ENCODE data around the gene MGARP. TPM values are rescaled to one million over a fixed set of nuclear protein-coding genes. Genes with fewer than 3 reads are reported as not detected.

Gene MGARP
- polyA plus RNA-seq, 4 donors: 0.25 to 0.89 (median 0.35) TPM; not detected in 1

GRCh38 chr4:139301113-139301820, 21.2 kb upstream of the MGARP start, which contains the start of gene NAA15:
Gene NAA15, plus strand, starts transcription at chr4:139301505. Its CDS starts 273 bp downstream, at chr4:139301778.
- DNase-seq: peak; percentile 99
- FAIRE-seq: no peak
- peak within 1 kb of the TSS; percentile 87 to 100 (median 87) for H3K4me3 ChIP-seq (ENCODE audit: low read depth in 1 of 3, low read length in 3 of 3)
- H3K27me3 ChIP-seq (ENCODE audit: control insufficient read depth in 3 of 3, insufficient read depth in 3 of 3, low read length in 3 of 3): no peaks in the 10 kb centered on the region
- H3K9me3 ChIP-seq (ENCODE audit: control insufficient read depth in 2 of 2, insufficient read depth in 1 of 2, low read depth in 1 of 2, low read length in 1 of 2): peaks cover 0 to 3% of the 10 kb centered on the region in 2 donors
- peaks cover 0 to 14% (median 0%) of the 10 kb centered on the region in 3 donors for H3K36me3 ChIP-seq (ENCODE audit: control insufficient read depth in 3 of 3, insufficient read depth in 2 of 3, low read depth in 1 of 3, low read length in 3 of 3)
- WGBS, 3 donors: 0% methylated on average over 60 to 61 of the region's 61 CpGs
- peak within 1 kb of the TSS; percentile 92 to 98 (median 95) for H3K27ac ChIP-seq (ENCODE audit: low read depth in 1 of 3, low read length in 2 of 3)
- H3K4me1 ChIP-seq (ENCODE audit: control insufficient read depth in 3 of 3, insufficient read depth in 2 of 3, low read depth in 1 of 3, low read length in 2 of 3): peaks cover 0 to 4% (median 4%) of the 10 kb centered on the region in 3 donors

GRCh38 chr4:139300431-139301112, 20.5 kb upstream of the MGARP start:
- Histone ChIP-seq H3K27me3 (ENCODE audit: control insufficient read depth in 3 of 3, insufficient read depth in 3 of 3, low read length in 3 of 3) (no peaks in the 10 kb centered on the region), H3K9me3 (ENCODE audit: control insufficient read depth in 2 of 2, insufficient read depth in 1 of 2, low read depth in 1 of 2, low read length in 1 of 2) (peaks cover 0 to 3% of the 10 kb centered on the region in 2 donors), H3K4me3 (ENCODE audit: low read depth in 1 of 3, low read length in 3 of 3) (peak overlapping the region; percentile 42 to 100 (median 87)), H3K4me1 (ENCODE audit: control insufficient read depth in 3 of 3, insufficient read depth in 2 of 3, low read depth in 1 of 3, low read length in 2 of 3) (peaks cover 0 to 6% (median 4%) of the 10 kb centered on the region in 3 donors), H3K36me3 (ENCODE audit: control insufficient read depth in 3 of 3, insufficient read depth in 2 of 3, low read depth in 1 of 3, low read length in 3 of 3) (peaks cover 0 to 10% (median 0%) of the 10 kb centered on the region in 3 donors), H3K27ac (ENCODE audit: low read depth in 1 of 3, low read length in 2 of 3) (peak overlapping the region; percentile 92 to 98 (median 95))
- WGBS, 3 donors: 2 to 9% (median 2%) methylated on average over 16 of the region's 16 CpGs
- DNase-seq (peak; percentile 83 to 84), FAIRE-seq (no peak)

GRCh38 chr4:139299536-139299935, 19.5 kb upstream of the MGARP start:
- Histone ChIP-seq H3K4me3 (ENCODE audit: low read depth in 1 of 3, low read length in 3 of 3) (peak overlapping the region in 1 of 3 donors; percentile 5), H3K9me3 (ENCODE audit: control insufficient read depth in 2 of 2, insufficient read depth in 1 of 2, low read depth in 1 of 2, low read length in 1 of 2) (no peaks in the 10 kb centered on the region), H3K36me3 (ENCODE audit: control insufficient read depth in 3 of 3, insufficient read depth in 2 of 3, low read depth in 1 of 3, low read length in 3 of 3) (peaks cover 0 to 4% (median 0%) of the 10 kb centered on the region in 3 donors), H3K27me3 (ENCODE audit: control insufficient read depth in 3 of 3, insufficient read depth in 3 of 3, low read length in 3 of 3) (no peaks in the 10 kb centered on the region), H3K4me1 (ENCODE audit: control insufficient read depth in 3 of 3, insufficient read depth in 2 of 3, low read depth in 1 of 3, low read length in 2 of 3) (peaks cover 0 to 6% (median 4%) of the 10 kb centered on the region in 3 donors), H3K27ac (ENCODE audit: low read depth in 1 of 3, low read length in 2 of 3) (no peak overlapping the region)
- FAIRE-seq (no peak), DNase-seq (no peak)
- 29 to 55% (median 42%) methylated on average over 1 of the region's 1 CpG for WGBS, 3 donors

GRCh38 chr4:139297001-139297410, 17.0 kb upstream of the MGARP start:
- Histone ChIP-seq H3K27ac (ENCODE audit: low read depth in 1 of 3, low read length in 2 of 3) (no peak overlapping the region), H3K36me3 (ENCODE audit: control insufficient read depth in 3 of 3, insufficient read depth in 2 of 3, low read depth in 1 of 3, low read length in 3 of 3) (peaks cover 0 to 9% (median 2%) of the 10 kb centered on the region in 3 donors), H3K9me3 (ENCODE audit: control insufficient read depth in 2 of 2, insufficient read depth in 1 of 2, low read depth in 1 of 2, low read length in 1 of 2) (no peaks in the 10 kb centered on the region), H3K4me1 (ENCODE audit: control insufficient read depth in 3 of 3, insufficient read depth in 2 of 3, low read depth in 1 of 3, low read length in 2 of 3) (peaks cover 0 to 6% (median 0%) of the 10 kb centered on the region in 3 donors), H3K4me3 (ENCODE audit: low read depth in 1 of 3, low read length in 3 of 3) (no peak overlapping the region), H3K27me3 (ENCODE audit: control insufficient read depth in 3 of 3, insufficient read depth in 3 of 3, low read length in 3 of 3) (no peaks in the 10 kb centered on the region)
- DNase-seq: no peak
- 81 to 88% (median 85%) methylated on average over 2 of the region's 2 CpGs for WGBS, 3 donors
- no peak for FAIRE-seq

- peaks cover 2 to 16% (median 4%) of the 10 kb centered on the region in 3 donors for H3K36me3 ChIP-seq (ENCODE audit: control insufficient read depth in 3 of 3, insufficient read depth in 2 of 3, low read depth in 1 of 3, low read length in 3 of 3)
- peak overlapping the region in 2 of 3 donors; percentile 74 to 87 for H3K4me3 ChIP-seq (ENCODE audit: low read depth in 1 of 3, low read length in 3 of 3)
- FAIRE-seq (no peak), DNase-seq (no peak)
- no peaks in the 10 kb centered on the region for H3K27me3 ChIP-seq (ENCODE audit: control insufficient read depth in 3 of 3, insufficient read depth in 3 of 3, low read length in 3 of 3)
- WGBS, 3 donors: 7 to 19% (median 12%) methylated on average over 6 of the region's 6 CpGs
- peaks cover 0 to 6% (median 0%) of the 10 kb centered on the region in 3 donors for H3K4me1 ChIP-seq (ENCODE audit: control insufficient read depth in 3 of 3, insufficient read depth in 2 of 3, low read depth in 1 of 3, low read length in 2 of 3)
- no peaks in the 10 kb centered on the region for H3K9me3 ChIP-seq (ENCODE audit: control insufficient read depth in 2 of 2, insufficient read depth in 1 of 2, low read depth in 1 of 2, low read length in 1 of 2)
- H3K27ac ChIP-seq (ENCODE audit: low read depth in 1 of 3, low read length in 2 of 3): peak overlapping the region in 1 of 3 donors; percentile 89
Observed at GRCh38 chr4:139295942-139296299, 15.9 kb upstream of the MGARP start.

- H3K9me3 ChIP-seq (ENCODE audit: control insufficient read depth in 2 of 2, insufficient read depth in 1 of 2, low read depth in 1 of 2, low read length in 1 of 2): no peaks in the 10 kb centered on the region
- DNase-seq: peak; percentile 93 to 99
- H3K4me1 ChIP-seq (ENCODE audit: control insufficient read depth in 3 of 3, insufficient read depth in 2 of 3, low read depth in 1 of 3, low read length in 2 of 3): peaks cover 0 to 6% (median 0%) of the 10 kb centered on the region in 3 donors
- FAIRE-seq: no peak
- peaks cover 2 to 20% (median 4%) of the 10 kb centered on the region in 3 donors for H3K36me3 ChIP-seq (ENCODE audit: control insufficient read depth in 3 of 3, insufficient read depth in 2 of 3, low read depth in 1 of 3, low read length in 3 of 3)
- peak overlapping the region; percentile 74 to 87 (median 87) for H3K4me3 ChIP-seq (ENCODE audit: low read depth in 1 of 3, low read length in 3 of 3)
- peak overlapping the region; percentile 84 to 98 (median 89) for H3K27ac ChIP-seq (ENCODE audit: low read depth in 1 of 3, low read length in 2 of 3)
- H3K27me3 ChIP-seq (ENCODE audit: control insufficient read depth in 3 of 3, insufficient read depth in 3 of 3, low read length in 3 of 3): no peaks in the 10 kb centered on the region
- 0% methylated on average over 50 to 51 of the region's 51 CpGs for WGBS, 3 donors
Observed at GRCh38 chr4:139295206-139295941, 15.3 kb upstream of the MGARP start.

GRCh38 chr4:139286186-139286698, 6.2 kb upstream of the MGARP start:
- FAIRE-seq: no peak
- WGBS, 3 donors: 95 to 97% (median 96%) methylated on average over 7 of the region's 7 CpGs
- Histone ChIP-seq H3K27ac (ENCODE audit: low read depth in 1 of 3, low read length in 2 of 3) (no peak overlapping the region), H3K9me3 (ENCODE audit: control insufficient read depth in 2 of 2, insufficient read depth in 1 of 2, low read depth in 1 of 2, low read length in 1 of 2) (no peaks in the 10 kb centered on the region), H3K36me3 (ENCODE audit: control insufficient read depth in 3 of 3, insufficient read depth in 2 of 3, low read depth in 1 of 3, low read length in 3 of 3) (peaks cover 0 to 16% (median 2%) of the 10 kb centered on the region in 3 donors), H3K4me1 (ENCODE audit: control insufficient read depth in 3 of 3, insufficient read depth in 2 of 3, low read depth in 1 of 3, low read length in 2 of 3) (no peaks in the 10 kb centered on the region), H3K4me3 (ENCODE audit: low read depth in 1 of 3, low read length in 3 of 3) (no peak overlapping the region), H3K27me3 (ENCODE audit: control insufficient read depth in 3 of 3, insufficient read depth in 3 of 3, low read length in 3 of 3) (peaks cover 0 to 6% (median 0%) of the 10 kb centered on the region in 3 donors)
- DNase-seq: no peak

- Histone ChIP-seq H3K4me1 (ENCODE audit: control insufficient read depth in 3 of 3, insufficient read depth in 2 of 3, low read depth in 1 of 3, low read length in 2 of 3) (peaks cover 0 to 8% (median 4%) of the 10 kb centered on the region in 3 donors), H3K27ac (ENCODE audit: low read depth in 1 of 3, low read length in 2 of 3) (no peak overlapping the region), H3K9me3 (ENCODE audit: control insufficient read depth in 2 of 2, insufficient read depth in 1 of 2, low read depth in 1 of 2, low read length in 1 of 2) (no peaks in the 10 kb centered on the region), H3K36me3 (ENCODE audit: control insufficient read depth in 3 of 3, insufficient read depth in 2 of 3, low read depth in 1 of 3, low read length in 3 of 3) (peaks cover 0 to 3% (median 0%) of the 10 kb centered on the region in 3 donors), H3K27me3 (ENCODE audit: control insufficient read depth in 3 of 3, insufficient read depth in 3 of 3, low read length in 3 of 3) (peaks cover 0 to 36% (median 16%) of the 10 kb centered on the region in 3 donors), H3K4me3 (ENCODE audit: low read depth in 1 of 3, low read length in 3 of 3) (no peak overlapping the region)
- DNase-seq (no peak), FAIRE-seq (no peak)
Observed at GRCh38 chr4:139282721-139283075, 2.7 kb upstream of the MGARP start.
